Lung (tissue), 12 donors: Measurements from ENCODE around the gene NOS1. TPM values are rescaled to one million over a fixed set of nuclear protein-coding genes. Genes with fewer than 3 reads are reported as not detected.

ENCODE experiments used
- ATAC-seq: fragments of 200-7000 bp; cut with Tn5 transposase; one replicate; pipeline ENCODE4 v1.9.1; 2020; ENCODE audit warnings: moderate number of reproducible peaks; ENCODE audit not compliant: insufficient read depth, low FRiP score
- DNase-seq, 3 donors: peaks; one replicate each; pipeline ENCODE4 v3.0.0-alpha.2; 2013 to 2017
- H3K27ac ChIP-seq, 2 donors: one replicate each; pipeline ENCODE4 v1.5.1; 2013; ENCODE audit warnings: mild to moderate bottlenecking in 2 of 2, moderate library complexity in 2 of 2, control low read depth in 1 of 2, inconsistent platforms in 1 of 2, low read depth in 1 of 2, low read length in 1 of 2
- H3K27me3 ChIP-seq, 3 donors: one replicate each; pipeline ENCODE4 v1.5.1; 2013; ENCODE audit warnings: low read length in 2 of 3; ENCODE audit not compliant: control insufficient read depth in 3 of 3, insufficient read depth in 3 of 3
- H3K36me3 ChIP-seq, 4 donors: one replicate each; pipeline ENCODE4 v1.5.1; 2013; ENCODE audit warnings: low read length in 4 of 4, mild to moderate bottlenecking in 1 of 4, moderate library complexity in 1 of 4; ENCODE audit not compliant: control insufficient read depth in 4 of 4, insufficient read depth in 4 of 4
- H3K4me1 ChIP-seq, 5 donors: one replicate each; pipeline ENCODE4 v1.5.1; 2013; ENCODE audit warnings: low read length in 5 of 5, mild to moderate bottlenecking in 2 of 5, moderate library complexity in 1 of 5; ENCODE audit not compliant: control insufficient read depth in 5 of 5, insufficient read depth in 5 of 5
- H3K4me3 ChIP-seq: one replicate; pipeline ENCODE4 v1.5.1; 2013; ENCODE audit warnings: mild to moderate bottlenecking, control low read depth, moderate library complexity
- H3K9ac ChIP-seq, 2 donors: one replicate each; pipeline ENCODE4 v1.5.1; 2013; ENCODE audit warnings: low read length in 2 of 2, control low read depth in 1 of 2; ENCODE audit not compliant: insufficient read depth in 1 of 2
- H3K9me3 ChIP-seq, 4 donors: one replicate each; pipeline ENCODE4 v1.5.1; 2013; ENCODE audit warnings: low read length in 3 of 4, mild to moderate bottlenecking in 1 of 4, moderate library complexity in 1 of 4; ENCODE audit not compliant: control insufficient read depth in 4 of 4, insufficient read depth in 3 of 4
- WGBS, 2 donors: extraction: QIAGEN DNeasy Blood & Tissue Kit; methylation state at CpG; one replicate each; pipeline ENCODE4 v1.1.7; 2013; 5-methylcytosine and 5-hydroxymethylcytosine counted together
- polyA plus RNA-seq, 2 donors: library from polyadenylated mRNA; stranded (reverse); fragments of 200-250 nt; gene quantifications; one replicate each; pipeline ENCODE4 v1.2.1, GENCODE V29; 2013
- total RNA-seq, 2 donors: library from RNA; depleted of rRNA in 1 of 2; stranded (reverse); fragments of >200 nt in 1 of 2; gene quantifications; one replicate each; pipeline ENCODE4 v1.2.1, GENCODE V29; 2014 to 2021
- TF ChIP-seq, protein P1 (sequence below): IDR thresholded peaks from 2 replicates; pipeline ENCODE4 v1.5.1; 2012; ENCODE audit warnings: mild to moderate bottlenecking; ENCODE audit errors: control extremely low read depth, extremely low read depth
- donor health status: control.
- donor health status: control.
- donor health status: Bipolar disorder and iron deficiency.
- donor health status: healthy.
- donor health status: DM: yes; HTN: yes; CAD: no.

The NOS1 gene
- total and polyA plus RNA-seq, 4 donors, result 0.25 to 2.4 (median 0.74) TPM

DNA sequence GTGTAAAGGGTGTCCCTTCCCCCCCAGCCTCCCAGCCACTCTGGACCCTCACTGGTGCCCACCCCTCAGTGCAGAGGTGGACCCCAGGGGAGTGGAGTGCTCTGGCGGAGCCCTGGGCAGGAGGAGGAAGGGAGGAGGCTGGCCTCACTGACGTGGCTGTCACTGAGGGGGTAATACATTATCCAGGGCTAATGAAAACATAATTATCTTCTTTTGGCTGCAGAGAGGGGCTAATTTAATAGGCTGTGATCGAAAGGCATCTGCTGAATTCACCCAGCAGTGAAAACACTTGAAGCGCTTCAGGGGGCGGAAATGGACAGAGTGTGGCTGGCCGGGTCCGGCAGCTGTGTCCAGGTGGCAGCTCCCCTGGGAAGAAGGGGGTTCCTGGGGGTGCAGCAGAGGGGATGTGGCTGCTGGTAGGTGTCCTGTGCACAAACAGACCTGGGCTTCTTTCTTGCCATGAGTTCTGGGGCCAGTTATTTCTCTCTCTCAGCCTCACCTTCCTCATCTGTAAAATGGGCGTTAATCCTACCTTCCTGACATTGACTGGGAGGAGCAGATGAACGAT is 3.7 kb upstream of the NOS1 start:
- ATAC-seq, result no peak
- TF ChIP-seq, protein P1, sequence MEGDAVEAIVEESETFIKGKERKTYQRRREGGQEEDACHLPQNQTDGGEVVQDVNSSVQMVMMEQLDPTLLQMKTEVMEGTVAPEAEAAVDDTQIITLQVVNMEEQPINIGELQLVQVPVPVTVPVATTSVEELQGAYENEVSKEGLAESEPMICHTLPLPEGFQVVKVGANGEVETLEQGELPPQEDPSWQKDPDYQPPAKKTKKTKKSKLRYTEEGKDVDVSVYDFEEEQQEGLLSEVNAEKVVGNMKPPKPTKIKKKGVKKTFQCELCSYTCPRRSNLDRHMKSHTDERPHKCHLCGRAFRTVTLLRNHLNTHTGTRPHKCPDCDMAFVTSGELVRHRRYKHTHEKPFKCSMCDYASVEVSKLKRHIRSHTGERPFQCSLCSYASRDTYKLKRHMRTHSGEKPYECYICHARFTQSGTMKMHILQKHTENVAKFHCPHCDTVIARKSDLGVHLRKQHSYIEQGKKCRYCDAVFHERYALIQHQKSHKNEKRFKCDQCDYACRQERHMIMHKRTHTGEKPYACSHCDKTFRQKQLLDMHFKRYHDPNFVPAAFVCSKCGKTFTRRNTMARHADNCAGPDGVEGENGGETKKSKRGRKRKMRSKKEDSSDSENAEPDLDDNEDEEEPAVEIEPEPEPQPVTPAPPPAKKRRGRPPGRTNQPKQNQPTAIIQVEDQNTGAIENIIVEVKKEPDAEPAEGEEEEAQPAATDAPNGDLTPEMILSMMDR, result no peak
- H3K4me1 ChIP-seq, result peaks cover 0 to 2% (median 0%) of the 10 kb centered on the region in 5 donors
- no peak overlapping the region for H3K4me3 ChIP-seq
- peaks cover 9 to 53% (median 42%) of the 10 kb centered on the region in 3 donors for H3K27me3 ChIP-seq
- WGBS, 2 donors, result 49 to 57% methylated on average over 9 of the region's 9 CpGs
- no peak overlapping the region for H3K9ac ChIP-seq
- DNase-seq, result no peak
- H3K36me3 ChIP-seq, result no peaks in the 10 kb centered on the region
- H3K27ac ChIP-seq, result no peak overlapping the region
- peaks cover 0 to 5% (median 0%) of the 10 kb centered on the region in 4 donors for H3K9me3 ChIP-seq

DNA sequence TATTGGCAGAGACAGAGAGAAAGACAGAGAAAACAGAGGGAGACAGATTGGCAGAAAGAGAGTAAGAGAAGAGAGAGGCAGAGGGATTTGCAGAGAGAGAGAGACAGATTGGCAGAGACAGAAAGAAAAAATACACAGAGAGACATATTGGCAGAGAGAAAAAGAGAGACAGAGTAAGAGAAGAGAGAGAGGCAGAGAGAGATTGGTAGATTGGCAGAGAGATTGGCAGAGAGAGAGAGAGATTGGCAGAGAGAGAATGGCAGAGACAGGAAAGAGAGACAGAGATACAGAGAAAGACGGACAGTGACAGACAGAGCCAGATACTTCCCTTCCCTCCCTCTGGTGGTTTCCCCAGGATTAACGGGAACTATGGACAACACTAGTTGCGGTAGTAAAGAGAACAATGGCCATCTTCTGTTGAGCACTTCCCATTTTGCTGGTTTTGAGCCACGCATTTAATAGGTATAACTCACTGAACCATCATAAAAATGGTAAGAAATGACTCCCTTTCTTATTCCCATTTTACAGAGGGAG is 2.6 kb upstream of the NOS1 start:
- no peak overlapping the region for H3K9ac ChIP-seq
- WGBS, 2 donors, result 9 to 15% methylated on average over 4 of the region's 4 CpGs
- H3K27me3 ChIP-seq, result peaks cover 10 to 61% (median 48%) of the 10 kb centered on the region in 3 donors
- H3K36me3 ChIP-seq, result no peaks in the 10 kb centered on the region
- H3K4me3 ChIP-seq, result no peak overlapping the region
- H3K27ac ChIP-seq, result no peak overlapping the region
- peaks cover 0 to 5% (median 0%) of the 10 kb centered on the region in 4 donors for H3K9me3 ChIP-seq
- DNase-seq, result no peak
- TF ChIP-seq, protein P1, result no peak
- no peak for ATAC-seq
- peaks cover 0 to 2% (median 0%) of the 10 kb centered on the region in 5 donors for H3K4me1 ChIP-seq

DNA sequence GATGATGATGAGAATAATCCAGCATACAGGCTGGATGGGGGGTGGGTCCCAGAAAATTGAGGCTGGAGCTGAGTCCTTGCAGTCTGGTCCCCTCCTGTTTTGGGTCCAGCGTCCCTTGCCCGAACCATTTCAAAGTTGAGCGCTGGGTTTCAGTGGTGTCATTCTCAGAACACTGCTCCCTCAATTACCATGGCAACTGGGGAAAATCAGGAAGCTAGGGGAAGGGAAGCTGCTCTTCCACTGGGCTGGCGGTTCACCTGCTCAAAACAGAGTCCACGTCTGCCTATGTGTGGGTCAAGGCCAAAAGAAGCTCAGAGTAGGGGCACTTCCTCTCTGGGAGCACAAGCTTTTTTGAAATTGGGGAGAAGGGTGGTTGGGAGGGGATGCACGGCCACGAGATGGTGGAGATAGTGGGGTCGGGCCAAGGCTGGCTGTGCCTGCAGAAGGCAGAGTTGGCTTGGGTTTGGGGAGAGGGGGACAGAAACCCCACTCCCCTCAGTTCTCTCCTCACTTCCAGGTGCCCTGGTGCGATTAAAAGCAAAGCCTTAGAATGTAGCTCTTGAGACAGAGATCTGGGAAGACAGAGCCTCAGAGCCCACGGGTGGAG is 1.7 kb upstream of the NOS1 start:
- ATAC-seq (no peak), DNase-seq (no peak)
- Histone ChIP-seq H3K27ac (no peak overlapping the region), H3K36me3 (no peaks in the 10 kb centered on the region), H3K9me3 (peaks cover 0 to 5% (median 0%) of the 10 kb centered on the region in 4 donors), H3K27me3 (peaks cover 10 to 68% (median 56%) of the 10 kb centered on the region in 3 donors), H3K4me1 (peaks cover 0 to 2% (median 0%) of the 10 kb centered on the region in 5 donors), H3K9ac (no peak overlapping the region), H3K4me3 (no peak overlapping the region)
- TF ChIP-seq, protein P1, result no peak
- 42 to 45% methylated on average over 10 of the region's 10 CpGs for WGBS, 2 donors
